Muscle of arm (tissue), 12 donors: ENCODE data around the gene PYGB. TPM values are rescaled to one million over a fixed set of nuclear protein-coding genes. Genes with fewer than 3 reads are reported as not detected.
"Not testable (repeated sequence)": the region's sequence is repeated elsewhere in the genome, so short reads cannot be mapped to it uniquely, and the experiment has no call there.

Source experiments
- DNase-seq: peaks from one replicate; pipeline ENCODE4 v3.0.0-alpha.2; 2013
- polyA plus RNA-seq, 12 donors: library from polyadenylated mRNA; unstranded; fragments of 120-200 nt; gene quantifications; one replicate each; pipeline ENCODE4 v1.2.1, GENCODE V29; 2013; ENCODE audit not compliant: insufficient read length in 12 of 12

PYGB gene
- polyA plus RNA-seq, 12 donors, result 18.2 to 31.2 (median 23.0) TPM; not detected in 1

DNA sequence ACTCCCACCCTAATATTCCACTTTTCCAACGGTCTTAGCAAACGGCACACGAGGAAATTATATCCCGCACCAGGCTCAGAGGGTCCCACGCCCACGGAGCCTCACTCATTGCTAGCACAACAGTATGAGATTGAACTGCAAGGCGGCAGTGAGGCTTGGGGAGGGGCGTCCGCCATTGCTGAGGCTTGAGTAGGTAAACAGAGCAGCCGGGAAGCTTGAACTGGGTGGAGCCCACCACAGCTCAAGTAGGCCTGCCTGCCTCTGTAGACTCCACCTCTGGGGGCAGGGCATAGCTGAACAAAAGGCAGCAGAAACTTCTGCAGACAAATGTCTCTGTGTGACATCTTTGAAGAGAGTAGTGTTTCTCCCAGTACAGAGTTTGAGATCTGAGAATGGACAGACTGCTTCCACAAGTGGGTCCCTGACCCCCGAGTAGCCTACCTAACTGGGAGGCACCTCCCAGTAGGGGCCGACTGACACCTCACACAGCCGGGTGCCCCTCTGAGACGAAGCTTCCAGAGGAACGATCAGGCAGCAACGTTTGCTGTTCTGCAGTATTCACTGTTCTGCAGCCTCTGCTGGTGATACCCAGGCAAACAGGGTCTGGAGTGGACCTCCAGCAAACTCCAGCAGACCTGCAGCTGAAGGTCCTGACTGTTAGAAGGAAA, 13.0 kb downstream of the PYGB start:
- DNase-seq, result not testable (repeated sequence)

DNA sequence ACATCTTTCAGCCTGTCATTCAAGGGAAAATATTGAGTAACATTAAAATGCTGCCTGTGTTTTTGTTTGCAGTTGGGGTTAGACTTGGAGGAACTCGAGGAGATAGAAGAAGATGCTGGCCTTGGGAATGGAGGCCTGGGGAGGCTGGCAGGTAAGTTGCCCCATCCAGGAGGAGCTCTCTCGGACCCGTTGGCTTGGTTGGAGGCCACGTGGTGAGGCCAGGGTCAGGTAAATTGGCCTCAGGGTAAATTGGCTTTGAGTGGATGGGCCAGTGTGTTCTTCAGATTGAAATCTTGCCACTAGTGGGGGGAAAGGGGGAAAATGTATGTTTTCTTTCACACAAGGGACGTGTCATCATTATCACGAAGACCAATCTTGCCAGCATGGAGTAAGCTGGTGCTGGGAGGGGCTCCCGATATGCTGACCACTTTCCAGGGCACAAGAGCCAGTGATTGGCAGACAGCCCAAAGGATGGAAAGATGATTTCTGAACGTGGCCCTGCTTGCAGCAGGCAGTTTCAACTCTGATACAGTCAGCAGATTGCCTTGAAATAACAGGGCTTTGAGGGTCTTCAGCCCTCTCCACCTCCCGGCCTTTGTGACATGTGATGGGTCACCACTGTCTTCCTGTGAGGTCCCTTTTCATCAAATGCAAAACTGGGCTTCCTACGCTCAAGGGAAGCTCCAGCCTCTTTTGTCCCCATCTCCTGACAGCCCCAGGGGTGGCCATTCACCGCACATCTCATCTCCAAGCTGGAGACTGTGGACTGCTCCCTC, 21.4 kb downstream of the PYGB start:
- no peak for DNase-seq

DNA sequence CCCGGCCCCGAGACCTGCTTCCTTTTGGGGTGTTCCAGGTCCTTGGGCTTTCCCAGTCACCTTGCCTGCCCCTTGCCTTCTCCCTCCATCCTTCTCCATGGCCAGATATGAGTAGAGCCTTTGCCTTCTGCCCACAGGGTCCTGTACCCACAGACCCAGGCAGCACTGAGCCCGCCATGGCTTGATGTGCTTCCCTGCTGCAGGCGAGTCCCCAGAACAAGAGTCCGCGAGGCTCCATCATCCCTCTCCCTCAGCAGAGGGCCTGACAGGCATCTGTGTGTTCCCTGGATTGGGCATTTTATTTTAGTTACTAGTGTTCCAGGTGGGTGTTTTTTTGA, 21.9 kb downstream of the PYGB start:
- no peak for DNase-seq

DNA sequence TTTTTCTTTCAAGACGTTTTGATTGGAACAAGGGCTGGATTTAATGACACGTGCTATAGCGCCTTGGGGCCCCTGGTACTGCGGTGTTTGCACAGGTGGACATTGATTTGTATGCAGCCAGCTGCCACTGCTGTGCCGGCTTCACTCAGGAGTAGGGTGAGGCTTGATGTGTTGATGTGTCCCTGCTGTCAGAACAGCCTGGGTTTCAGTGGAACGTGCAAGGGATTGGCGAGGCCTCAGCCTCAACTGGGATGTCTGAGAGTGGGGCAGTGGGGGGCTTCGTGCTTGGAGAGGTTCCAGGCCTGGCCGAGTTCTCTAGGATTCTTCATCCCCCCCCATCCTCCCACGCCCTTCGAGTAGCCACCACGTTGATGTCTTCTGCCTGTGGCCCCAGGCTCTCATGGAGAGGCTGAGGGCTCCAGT, 23.0 kb downstream of the PYGB start:
- no peak for DNase-seq

DNA sequence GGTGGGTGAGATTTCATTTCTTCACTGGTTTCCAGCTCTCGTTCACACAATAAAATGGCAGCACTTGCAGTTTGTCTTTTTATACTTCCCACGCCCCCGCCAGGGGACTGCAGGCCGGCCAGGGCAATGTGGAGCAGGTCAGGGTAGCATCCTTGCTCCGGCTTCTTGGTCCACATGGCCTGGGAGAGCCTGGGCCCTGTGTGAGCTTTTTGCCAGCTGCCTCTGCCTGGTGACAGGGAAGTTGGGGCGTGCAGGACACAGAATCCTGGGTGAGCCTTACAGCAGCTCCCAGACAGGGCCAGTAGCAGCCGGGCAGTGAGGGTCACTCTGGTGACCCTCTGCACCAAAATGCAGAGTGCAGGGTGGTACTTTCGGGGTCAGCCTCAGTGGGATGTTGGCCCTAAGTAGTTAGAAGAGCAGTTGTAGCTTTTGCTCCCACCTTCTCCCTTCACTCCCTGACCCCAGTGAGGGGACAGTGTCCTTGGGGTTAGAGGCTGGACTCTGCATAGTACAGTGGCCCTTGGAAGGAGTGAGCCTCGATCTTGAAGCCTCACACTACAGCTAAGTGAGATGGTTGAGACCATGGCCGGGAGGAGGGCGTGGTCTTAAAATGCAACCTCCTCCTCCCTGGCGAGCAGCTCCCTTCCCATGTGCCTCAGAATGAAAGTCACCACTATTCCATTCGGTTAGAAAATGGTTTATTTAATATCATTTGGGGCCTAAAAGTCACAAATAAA, 23.8 kb downstream of the PYGB start:
- no peak for DNase-seq

DNA sequence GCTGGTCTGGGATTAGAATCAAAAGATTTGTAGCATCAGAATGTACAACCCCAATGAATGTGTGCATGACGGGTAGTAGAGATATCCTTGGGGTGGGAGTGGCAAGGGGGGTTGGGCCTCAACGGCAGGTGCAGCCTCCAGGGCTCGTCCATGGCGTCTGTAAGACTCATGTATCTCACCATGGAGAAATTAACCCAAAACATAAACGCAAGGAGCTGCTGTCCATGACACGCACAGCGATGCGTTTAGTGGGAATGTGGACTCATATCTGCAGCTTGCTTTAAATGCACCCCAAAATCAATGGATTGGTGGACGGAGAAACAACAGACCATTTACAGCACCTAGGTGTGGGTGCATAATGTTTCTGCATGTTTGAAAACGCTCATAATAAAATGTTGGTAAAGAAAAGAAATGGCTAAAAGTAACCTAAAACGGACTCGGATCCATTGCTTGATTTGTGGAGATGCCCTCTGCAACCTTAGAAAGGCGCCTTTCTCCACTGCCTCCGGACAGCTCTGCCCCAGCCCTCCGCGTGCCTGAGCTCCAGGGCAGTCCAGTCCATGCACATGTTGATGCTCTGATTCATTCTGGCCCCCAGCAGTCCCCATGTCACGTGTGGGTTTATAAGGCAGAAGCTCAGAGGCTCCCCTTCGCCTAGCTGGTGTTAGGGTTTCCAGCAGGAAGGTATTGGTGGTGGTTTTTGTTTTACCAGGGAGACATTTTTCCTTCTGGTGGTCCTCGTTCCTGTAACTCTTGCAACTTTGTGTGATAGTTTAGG, 24.5 kb downstream of the PYGB start:
- DNase-seq, result no peak

DNA sequence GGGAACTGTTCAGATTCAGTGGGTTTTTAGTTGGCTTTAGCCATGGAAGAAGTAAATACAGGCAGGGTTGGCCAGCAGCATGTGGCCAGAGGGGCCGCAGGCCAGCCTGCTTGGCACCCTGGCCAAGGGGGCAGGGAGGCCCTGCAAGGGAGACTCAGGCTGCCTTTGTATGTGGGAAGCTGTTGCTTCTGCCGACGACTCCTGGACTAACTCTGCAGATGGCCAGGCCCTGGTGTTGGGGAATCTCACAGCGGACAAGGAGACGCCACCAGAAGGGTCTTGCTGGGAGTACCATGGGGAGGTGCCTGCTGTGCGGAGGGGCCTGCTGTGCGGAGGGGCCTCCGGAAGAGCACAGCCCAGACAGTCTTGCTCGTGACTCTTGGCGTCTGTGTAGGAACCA, 25.2 kb downstream of the PYGB start:
- no peak for DNase-seq

DNA sequence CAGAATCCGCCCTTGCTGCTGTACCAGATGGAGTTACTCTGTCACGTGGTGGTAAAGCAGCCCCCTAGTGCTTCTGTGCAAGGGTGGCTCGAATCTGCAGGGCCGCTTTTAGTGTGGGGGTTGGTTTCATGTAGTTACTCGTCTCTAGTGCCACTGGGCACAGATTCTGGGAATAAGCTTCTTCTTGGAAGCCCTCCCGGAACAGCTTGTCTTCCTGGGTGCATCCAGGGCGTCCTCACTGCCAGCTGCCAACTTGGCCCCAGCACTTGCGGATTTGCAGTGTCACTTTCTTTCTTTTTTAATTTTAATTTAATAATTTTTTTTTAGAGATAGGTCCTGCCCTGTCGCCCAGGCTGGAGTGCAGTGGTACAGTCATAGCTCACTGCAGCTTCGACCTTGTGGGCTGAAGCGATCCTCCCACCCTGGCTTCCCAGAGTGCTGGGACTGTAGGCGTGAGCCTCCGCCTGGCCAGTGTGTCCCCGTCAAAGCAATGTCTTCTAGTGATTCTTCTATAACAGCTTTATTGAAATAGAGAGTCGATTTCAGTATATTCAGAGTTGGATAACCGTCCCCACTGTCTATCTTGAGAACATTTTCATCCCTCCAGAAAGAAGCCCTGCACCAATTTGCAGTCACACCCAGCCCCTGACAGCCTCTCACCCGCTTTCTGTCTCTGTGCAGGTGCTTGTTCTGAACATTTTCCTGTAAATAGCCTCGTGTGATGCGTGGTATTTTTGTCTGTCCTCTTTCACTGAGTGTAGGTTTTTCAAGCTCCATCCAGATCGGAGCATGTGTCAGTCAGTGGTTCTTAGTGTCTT, 25.9 kb downstream of the PYGB start:
- DNase-seq, result no peak

DNA sequence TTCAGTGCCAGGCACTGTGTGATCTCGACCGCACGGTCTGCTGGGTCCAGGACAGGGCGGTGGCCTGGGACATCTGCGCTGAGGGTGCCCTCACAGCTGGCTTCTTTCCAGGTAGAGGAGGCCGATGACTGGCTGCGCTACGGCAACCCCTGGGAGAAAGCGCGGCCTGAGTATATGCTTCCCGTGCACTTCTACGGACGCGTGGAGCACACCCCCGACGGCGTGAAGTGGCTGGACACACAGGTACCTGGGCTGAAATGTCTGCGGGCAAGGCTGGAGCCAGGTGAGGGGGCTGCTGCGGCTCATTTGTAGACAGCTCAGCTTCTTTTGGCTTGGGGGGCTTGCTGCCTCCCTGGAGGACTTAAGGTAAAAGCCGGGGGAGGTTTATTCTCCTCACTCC, 26.6 kb downstream of the PYGB start:
- no peak for DNase-seq

DNA sequence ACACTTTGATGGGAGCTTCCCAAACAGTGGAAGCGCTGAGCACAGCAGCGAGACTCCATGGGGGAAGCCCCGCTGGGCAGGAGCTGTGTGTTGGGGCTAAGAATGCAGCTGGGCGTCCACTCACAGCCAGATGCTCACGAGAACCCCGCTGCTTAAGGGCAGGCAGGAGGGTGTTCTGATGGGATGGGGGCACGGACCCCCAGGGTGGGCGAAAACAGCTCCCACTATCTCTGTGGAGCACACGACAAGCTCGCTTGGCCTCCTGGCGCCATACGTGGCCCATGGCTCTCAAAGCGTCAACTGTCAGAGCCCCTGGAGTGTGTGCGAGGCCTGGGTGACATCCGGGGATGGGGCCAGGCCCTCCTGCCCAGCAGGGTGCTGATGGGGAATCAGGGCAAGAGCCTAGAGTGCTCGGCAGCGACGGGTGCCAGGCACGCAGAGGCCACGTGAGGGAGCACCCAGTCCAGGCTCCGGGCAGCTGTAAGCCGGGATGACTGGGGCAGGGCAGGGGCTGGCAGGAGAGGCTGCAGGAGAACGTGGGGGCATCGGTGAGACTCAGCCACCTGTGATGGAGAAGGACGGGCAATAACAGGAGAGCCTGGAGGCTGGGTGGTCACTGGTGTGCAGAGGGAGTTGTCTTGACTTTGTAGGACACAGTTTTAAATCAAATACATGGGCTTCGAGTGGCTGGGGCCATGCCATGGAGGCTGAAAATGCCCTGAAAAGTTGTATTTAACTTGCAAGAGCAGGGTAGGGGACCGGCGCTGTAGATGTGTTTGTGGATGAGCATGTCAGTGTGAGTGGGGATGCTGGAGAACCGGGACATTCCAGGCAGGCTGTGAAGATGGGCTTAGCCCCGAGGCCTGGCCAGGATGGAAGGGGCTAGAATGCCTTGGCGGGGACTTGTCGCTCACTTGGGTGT, 27.3 kb downstream of the PYGB start:
- DNase-seq, result no peak

DNA sequence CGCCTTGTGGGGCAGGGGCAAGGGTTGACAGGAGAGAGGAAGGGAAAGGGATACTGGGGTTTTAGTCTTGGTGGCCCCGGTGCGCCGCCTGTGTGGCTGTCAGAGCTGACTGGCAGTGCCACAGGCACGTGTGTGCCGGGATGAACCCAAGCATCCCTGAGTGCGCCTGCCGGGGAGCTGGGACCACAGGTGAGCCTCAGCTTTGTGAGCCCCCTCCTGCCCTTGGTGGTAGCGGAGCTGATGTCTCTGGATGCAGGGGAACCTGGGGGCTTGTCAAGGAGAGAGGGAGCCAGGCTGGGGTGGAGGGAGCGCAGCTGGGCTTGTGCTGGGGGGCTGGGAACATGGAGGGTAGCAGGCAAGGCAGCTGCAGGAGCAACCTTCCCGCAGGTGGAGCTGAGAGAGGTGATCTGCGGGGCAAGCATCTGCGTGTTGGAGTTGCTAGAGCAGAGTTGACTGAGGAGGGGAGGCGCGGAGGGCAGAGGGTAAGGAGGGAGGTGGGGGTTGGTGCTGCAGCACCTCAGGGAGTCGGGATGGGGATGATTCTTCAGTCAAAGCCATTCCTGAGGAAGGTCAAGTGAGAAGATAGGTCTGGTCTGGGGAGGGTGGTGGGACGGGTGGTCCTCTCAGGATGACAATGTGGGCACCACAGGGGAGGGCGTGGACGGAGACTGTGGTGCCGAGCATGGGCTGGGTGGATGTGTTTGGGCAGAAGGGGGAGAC, 28.1 kb downstream of the PYGB start:
- no peak for DNase-seq

DNA sequence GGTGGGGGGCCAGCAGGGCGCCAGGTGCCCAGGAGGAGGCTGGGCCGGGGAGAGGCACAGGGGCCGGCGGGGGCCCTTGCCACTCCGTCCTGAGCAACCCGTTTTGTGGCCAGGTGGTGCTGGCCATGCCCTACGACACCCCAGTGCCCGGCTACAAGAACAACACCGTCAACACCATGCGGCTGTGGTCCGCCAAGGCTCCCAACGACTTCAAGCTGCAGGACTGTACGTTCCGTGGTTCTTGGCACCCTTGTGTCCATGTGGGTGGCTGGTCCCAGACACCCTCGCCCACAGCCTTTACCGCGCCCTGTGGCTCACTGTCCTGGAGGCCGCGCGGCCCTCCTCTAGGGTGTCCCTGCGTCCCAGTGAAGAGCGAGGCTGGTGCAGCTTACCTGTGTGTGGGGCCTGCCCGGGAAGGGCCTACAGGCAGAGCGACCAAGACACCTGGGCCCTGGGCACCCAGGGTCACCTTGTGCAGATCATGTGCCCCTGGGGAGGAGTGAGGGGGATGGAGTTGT, 28.7 kb downstream of the PYGB start:
- DNase-seq, result no peak

DNA sequence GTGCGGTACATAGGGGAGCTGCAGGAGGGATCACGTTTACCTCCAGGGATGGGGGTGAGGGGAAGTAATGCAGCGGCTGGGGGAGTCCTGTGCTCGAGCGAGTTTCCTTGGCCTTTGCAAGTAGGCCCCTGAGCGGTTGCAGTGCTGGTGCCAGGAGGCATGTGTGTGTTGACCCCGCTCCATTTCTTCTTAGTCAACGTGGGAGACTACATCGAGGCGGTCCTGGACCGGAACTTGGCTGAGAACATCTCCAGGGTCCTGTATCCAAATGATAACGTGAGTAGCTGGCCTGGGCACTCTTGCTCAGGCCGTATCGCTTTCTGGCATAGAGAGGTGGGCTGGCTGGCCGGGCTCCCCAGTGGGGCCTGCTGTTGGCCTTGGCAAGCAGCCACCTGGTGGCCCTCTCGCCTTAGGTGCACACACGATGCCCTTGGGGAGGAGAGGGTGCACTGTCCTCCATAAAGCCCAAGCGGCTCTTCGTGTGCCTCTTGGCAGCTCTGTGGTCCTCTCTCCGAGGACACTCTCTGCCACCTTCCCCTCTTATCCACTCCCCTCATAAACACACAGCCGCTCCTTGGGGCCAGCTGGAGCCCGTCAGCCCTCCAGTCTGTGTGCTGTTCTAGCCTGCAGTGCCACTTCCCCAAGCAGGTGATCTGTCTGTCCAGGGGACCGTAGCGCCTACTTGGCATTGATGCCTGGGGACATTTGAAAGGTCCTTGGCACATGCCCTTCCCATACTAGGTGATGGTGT, 29.3 kb downstream of the PYGB start:
- DNase-seq, result no peak

DNA sequence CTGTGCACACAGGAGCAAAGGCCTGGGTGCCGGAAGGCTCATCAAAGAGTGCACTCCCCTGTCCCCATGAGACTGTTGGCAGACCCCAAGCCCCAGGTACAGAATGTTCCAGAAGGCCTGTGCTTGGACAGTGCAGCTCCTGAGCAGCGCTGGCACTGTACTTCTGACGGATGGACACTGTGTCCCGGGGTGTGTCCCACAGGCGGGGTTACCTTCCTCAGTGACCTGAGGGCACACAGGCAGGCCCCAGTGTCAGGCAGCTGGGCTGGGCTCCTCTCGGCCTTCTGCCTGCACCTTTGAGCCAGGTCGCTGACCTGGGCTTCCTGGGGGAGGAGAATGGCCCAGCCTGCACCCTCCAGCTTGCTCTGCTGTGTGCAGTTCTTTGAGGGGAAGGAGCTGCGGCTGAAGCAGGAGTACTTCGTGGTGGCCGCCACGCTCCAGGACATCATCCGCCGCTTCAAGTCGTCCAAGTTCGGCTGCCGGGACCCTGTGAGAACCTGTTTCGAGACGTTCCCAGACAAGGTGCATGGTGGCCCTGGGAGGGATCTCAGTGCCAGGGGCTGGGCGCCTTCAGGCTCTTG, 30.1 kb downstream of the PYGB start:
- DNase-seq, result no peak

DNA sequence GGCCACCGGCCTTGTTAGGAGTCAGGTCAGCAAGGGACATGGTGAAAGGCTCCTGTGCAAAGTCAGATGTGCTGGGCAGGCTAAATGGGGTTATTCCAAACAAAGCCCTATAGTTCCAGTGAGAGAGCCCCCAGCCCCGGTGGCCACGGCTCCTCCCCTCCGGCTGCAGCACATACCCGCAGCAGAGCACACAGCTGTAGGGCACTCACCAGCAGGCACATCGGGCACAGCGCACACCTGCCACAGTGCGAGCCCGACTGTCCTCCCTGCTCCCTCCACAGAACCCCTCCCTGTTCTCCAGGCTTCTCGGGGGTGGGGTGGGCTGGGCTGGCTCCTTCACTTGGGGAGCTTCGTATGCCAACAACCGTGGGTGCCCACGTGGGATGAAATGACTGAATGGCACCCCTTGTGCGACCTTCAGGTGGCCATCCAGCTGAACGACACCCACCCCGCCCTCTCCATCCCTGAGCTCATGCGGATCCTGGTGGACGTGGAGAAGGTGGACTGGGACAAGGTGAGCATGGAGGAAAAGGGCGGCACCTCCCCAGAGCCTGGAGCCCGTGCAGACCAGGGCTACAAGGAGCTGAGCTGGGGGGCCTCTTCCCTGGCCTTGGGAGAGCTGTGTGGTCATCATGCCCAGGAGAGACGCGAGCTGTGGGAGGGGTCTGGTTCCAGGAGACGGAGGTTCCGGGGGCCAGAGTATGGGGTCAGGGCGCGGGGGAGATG, 30.9 kb downstream of the PYGB start:
- DNase-seq, result no peak

DNA sequence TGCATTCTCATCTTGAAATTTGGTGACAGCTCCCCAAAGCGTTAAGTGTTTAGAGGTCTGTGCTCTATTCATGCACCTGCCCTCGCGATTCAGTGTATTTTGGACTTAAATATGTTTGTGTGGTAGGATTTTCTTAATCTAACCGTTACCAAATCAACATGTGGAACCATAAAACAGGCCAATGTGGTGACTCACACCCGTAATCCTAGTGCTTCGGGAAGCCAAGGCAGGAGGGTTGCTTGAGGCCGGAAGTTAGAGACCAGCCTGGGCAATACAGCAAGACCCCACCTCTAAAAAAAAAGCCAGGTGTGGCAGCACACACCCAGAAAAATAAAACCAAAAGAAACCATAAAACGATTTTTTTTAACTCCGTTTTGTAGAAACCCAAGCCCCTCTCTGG, 31.5 kb downstream of the PYGB start:
- no peak for DNase-seq

DNA sequence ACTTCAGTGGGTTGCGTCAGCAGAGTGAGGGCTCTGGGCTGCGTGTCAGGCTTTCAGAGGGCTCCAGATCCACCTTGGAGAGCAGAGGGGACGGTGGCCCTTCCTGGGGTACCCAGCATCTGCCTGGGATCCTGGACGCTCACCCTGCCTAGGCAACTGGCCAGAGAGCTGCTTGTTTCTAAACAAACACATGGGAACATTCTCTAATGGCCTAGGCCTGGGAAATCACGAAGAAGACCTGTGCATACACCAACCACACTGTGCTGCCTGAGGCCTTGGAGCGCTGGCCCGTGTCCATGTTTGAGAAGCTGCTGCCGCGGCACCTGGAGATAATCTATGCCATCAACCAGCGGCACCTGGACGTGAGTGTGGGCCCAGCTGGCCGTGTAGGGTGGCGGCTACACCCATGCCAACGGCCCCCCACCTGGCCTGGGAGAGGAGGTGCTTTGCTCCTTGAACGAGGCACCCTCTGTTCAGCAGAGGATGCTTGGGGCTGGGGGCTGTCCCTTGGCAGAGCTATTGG, 32.2 kb downstream of the PYGB start:
- DNase-seq, result no peak
